Tibial nerve (tissue), 4 donors: ENCODE results near the gene XAGE5. TPM values are rescaled to one million over a fixed set of nuclear protein-coding genes. Genes with fewer than 3 reads are reported as not detected.
"Not testable (repeated sequence)": the region's sequence is repeated elsewhere in the genome, so short reads cannot be mapped to it uniquely, and the experiment has no call there.

ENCODE experiments used
- DNase-seq, 2 donors: peaks; one replicate each; pipeline ENCODE4 v3.0.0-alpha.2; 2019; ENCODE audit warnings: low spot score in 2 of 2
- H3K27ac ChIP-seq, 4 donors: fragments of 200-600 bp; sonication (generic) in 3 of 4; one replicate each; pipeline ENCODE4 v1.5.1; 2017 to 2019; ENCODE audit warnings: mild to moderate bottlenecking in 1 of 4
- H3K27me3 ChIP-seq, 2 donors: fragments of 200-600 bp; sonication (generic) in 1 of 2; one replicate each; pipeline versions ENCODE4 v1.5.1 to v1.6.0; 2017 to 2019
- H3K36me3 ChIP-seq, 3 donors: fragments of 200-600 bp; sonication (generic); one replicate each; pipeline ENCODE4 v1.5.1; 2018 to 2019
- H3K4me1 ChIP-seq, 4 donors: fragments of 200-600 bp; sonication (generic) in 3 of 4; one replicate each; pipeline ENCODE4 v1.5.1; 2017 to 2019
- H3K4me3 ChIP-seq, 4 donors: fragments of 200-600 bp; sonication (generic) in 3 of 4; one replicate each; pipeline ENCODE4 v1.5.1; 2017 to 2019; ENCODE audit warnings: mild to moderate bottlenecking in 1 of 4, moderate library complexity in 1 of 4
- H3K9me3 ChIP-seq, 4 donors: fragments of 200-600 bp; sonication (generic) in 3 of 4; one replicate each; pipeline ENCODE4 v1.5.1; 2017 to 2019
- EP300 ChIP-seq, 2 donors: sonication (generic); formaldehyde crosslinking; IDR thresholded peaks; one replicate each; pipeline ENCODE4 v1.6.1; 2017; ENCODE audit warnings: antibody characterized with exemption in 2 of 2, mild to moderate bottlenecking in 1 of 2
- POLR2A ChIP-seq, 2 donors: fragments of 450-650 bp; IDR thresholded peaks; one replicate each; pipeline ENCODE4 v1.6.1; 2017; ENCODE audit warnings: antibody characterized with exemption in 2 of 2, mild to moderate bottlenecking in 2 of 2, moderate library complexity in 2 of 2
- WGBS, 2 donors: methylation state at CpG; one replicate each; pipeline ENCODE4 v1.1.5; 2018; 5-methylcytosine and 5-hydroxymethylcytosine counted together
- total RNA-seq, 4 donors: library from RNA; depleted of rRNA; stranded (reverse); fragments of >200 nt; gene quantifications; one replicate each; pipeline ENCODE4 v1.1.0, GENCODE V29; 2016
- TF ChIP-seq, protein P1 (sequence below), 5 experiments: fragments of 200-600 bp in 3 of 5; fragments of 450-650 bp in 2 of 5; sonication (generic) in 3 of 5; IDR thresholded peaks; one replicate each; pipeline ENCODE4 v1.5.1; 2016 to 2019; ENCODE audit warnings: antibody characterized with exemption in 5 of 5, mild to moderate bottlenecking in 3 of 5, moderate library complexity in 2 of 5

Gene XAGE5, protein sequence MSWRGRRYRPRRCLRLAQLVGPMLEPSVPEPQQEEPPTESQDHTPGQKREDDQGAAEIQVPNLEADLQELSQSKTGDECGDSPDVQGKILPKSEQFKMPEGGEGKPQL
- total RNA-seq = not detected

DNA sequence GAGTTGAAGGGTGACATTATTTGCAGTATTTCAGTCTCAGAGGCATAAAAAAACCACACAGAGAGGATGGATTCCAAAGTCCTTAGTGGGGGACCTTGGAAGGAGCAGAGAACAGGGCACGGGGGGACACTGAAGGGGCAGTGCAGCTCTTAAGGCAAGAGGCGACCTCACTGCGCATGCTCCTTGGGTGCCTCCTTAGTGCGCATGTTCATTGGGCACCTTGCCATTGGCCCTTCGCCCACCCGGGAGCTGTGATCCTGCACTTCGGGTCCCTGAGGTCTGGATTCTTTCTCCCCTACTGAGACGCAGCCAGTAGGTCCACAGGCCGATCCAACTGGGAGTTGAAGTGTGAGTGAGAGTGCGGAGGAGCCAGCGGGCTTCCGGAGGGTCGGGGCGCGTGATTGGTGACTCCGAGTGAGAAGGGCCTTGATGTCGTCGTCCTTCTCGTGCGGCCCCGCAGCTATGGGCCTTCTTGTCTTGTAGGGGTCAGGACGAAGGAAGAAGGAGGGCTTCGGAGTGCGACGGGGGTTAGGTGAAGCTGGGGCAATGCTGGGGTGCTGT lies at the start of gene XAGE5:
Gene XAGE5 (plus strand): TSS at position 223 of the 561 bp plus-strand sequence. CDS start 1,280 bp downstream, outside the sequence.
- TF ChIP-seq POLR2A (IDR thresholded peaks at IDR 0.05) (no peak), EP300 (IDR thresholded peaks at IDR 0.05) (no peak)
- TF ChIP-seq, protein P1, sequence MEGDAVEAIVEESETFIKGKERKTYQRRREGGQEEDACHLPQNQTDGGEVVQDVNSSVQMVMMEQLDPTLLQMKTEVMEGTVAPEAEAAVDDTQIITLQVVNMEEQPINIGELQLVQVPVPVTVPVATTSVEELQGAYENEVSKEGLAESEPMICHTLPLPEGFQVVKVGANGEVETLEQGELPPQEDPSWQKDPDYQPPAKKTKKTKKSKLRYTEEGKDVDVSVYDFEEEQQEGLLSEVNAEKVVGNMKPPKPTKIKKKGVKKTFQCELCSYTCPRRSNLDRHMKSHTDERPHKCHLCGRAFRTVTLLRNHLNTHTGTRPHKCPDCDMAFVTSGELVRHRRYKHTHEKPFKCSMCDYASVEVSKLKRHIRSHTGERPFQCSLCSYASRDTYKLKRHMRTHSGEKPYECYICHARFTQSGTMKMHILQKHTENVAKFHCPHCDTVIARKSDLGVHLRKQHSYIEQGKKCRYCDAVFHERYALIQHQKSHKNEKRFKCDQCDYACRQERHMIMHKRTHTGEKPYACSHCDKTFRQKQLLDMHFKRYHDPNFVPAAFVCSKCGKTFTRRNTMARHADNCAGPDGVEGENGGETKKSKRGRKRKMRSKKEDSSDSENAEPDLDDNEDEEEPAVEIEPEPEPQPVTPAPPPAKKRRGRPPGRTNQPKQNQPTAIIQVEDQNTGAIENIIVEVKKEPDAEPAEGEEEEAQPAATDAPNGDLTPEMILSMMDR (IDR thresholded peaks at IDR 0.05) = no peak
- H3K4me1 ChIP-seq = no peaks in the 10 kb centered on the region
- no peak within 1 kb of the TSS for H3K4me3 ChIP-seq
- H3K27ac ChIP-seq = no peak within 1 kb of the TSS
- no peak for DNase-seq
- peaks cover 0 to 9% of the 10 kb centered on the region in 2 donors for H3K27me3 ChIP-seq
- no peaks in the 10 kb centered on the region for H3K36me3 ChIP-seq
- 85 to 92% methylated on average over 23 to 25 of the region's 25 CpGs for WGBS, 2 donors
- no peaks in the 10 kb centered on the region for H3K9me3 ChIP-seq

DNA sequence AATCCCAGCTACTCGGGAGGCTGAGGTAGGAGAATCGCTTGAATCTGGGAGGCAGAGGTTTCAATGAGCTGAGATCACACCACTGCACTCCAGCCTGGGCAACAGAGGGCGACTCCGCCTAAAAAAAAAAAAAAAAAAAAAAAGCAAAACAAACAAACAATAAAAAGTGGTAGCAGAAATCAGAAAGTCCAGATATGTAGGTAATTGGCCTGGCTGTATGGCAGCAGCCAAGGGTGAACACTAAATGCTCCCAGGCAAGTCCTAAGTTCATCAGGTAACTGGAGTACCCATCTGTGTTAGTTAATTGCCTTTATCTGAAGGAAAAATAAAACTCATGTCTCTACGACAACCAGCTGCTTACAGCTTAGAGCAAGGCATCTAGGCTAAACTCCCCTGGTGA lies 45.1 kb upstream of the XAGE5 start:
- not testable (repeated sequence) for H3K4me1 ChIP-seq, DNase-seq, H3K36me3 ChIP-seq, H3K4me3 ChIP-seq, H3K9me3 ChIP-seq, H3K27me3 ChIP-seq, H3K27ac ChIP-seq
- WGBS, 2 donors = 73 to 77% methylated on average over 4 to 5 of the region's 5 CpGs

DNA sequence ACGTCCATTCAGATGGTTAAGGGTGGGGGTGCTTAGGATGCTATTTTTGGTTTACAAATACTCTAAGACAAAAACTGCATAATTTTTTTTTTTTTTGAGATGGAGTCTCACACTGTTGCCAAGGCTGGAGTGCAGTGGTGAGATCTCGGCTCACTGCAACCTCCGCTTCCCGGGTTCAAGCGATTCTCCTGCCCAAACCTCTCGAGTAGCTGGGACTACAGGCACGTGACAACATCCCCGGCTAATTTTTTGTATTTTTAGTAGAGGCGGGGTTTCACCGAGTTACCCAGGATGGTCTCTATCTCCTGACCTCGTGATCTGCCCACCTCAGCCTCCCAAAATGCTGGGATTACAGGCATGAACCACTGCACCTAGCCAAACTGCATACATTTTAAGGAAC lies 37.6 kb upstream of the XAGE5 start:
- H3K27me3 ChIP-seq, H3K9me3 ChIP-seq, H3K36me3 ChIP-seq, H3K4me1 ChIP-seq, H3K4me3 ChIP-seq, H3K27ac ChIP-seq, DNase-seq: not testable (repeated sequence)
- WGBS, 2 donors = 78 to 82% methylated on average over 7 to 10 of the region's 11 CpGs

DNA sequence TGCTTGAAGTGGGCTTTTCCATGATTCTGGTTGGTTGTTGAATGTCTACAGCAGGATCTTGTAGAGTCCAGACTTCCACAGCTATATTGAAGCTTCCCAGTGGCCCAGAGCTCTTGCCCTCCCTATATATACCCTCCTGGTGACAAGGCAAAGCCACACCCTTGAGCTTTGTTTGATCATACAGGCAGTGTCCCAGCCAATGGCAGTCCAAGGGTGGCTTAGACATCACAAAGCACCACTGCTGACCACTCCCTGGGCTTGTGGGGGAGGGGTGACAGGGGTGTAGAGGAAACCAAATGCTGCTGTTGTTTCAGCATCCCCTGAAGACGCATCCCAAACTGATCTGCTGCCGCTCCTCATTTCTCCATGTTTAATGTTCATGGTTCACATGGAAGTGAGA lies 13.8 kb upstream of the XAGE5 start, which contains the start of gene SPANXN5:
Gene SPANXN5 (minus strand): TSS at position 101 of the 400 bp plus-strand sequence. CDS start 79 bp downstream, at position 22.
- not testable (repeated sequence) for H3K36me3 ChIP-seq, H3K9me3 ChIP-seq, H3K4me1 ChIP-seq, H3K27ac ChIP-seq, H3K4me3 ChIP-seq, DNase-seq
- H3K27me3 ChIP-seq = peaks cover 0 to 26% of the 10 kb centered on the region in 2 donors
- WGBS, 2 donors = 82 to 96% methylated on average over 2 of the region's 2 CpGs

DNA sequence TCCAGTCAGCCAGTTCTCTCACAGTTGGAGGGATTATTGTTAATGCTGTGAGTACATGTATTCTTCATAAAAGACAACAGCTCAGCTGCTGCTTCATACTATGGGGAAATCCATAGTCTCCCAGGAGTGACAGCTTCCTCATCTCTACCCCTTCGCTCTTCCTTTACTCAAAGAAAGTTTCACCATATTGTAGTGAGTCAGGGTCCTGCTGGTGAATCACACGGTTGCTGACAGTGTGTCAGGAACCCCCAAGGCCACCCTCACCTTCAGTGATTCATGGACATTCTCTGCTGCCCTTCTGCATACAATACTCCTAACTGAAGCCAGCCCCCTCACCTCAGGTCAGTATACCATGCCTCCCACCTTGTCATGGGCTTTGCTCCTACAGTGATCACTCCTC lies 6.2 kb upstream of the XAGE5 start:
- H3K4me1 ChIP-seq, H3K27ac ChIP-seq, DNase-seq, H3K36me3 ChIP-seq, H3K9me3 ChIP-seq, H3K4me3 ChIP-seq: not testable (repeated sequence)
- WGBS, 2 donors = 45 to 88% methylated on average over 2 of the region's 2 CpGs
- H3K27me3 ChIP-seq = peaks cover 0 to 13% of the 10 kb centered on the region in 2 donors

DNA sequence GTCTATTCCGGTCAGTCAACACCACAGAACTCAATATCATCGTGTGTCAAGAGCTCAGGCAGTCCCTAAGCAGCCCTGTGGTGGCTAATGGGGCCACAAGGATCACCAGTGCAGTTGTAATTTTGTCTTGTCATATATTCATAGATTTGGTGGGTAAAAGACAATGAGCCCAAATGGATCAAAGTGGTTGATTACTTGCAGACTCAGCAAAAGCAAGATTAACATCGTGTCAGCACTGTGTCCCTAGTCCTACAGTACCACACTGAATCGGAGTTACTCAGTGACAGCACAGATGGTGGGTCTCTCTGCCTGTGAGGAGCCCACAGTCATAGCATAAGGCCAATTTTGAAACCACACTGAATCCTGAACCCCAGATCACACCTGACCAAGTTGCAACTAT lies 8.7 kb downstream of the XAGE5 start:
- 69 to 86% methylated on average over 3 to 4 of the region's 4 CpGs for WGBS, 2 donors
- H3K27ac ChIP-seq = no peak overlapping the region
- H3K4me3 ChIP-seq = no peak overlapping the region
- no peak for DNase-seq
- no peaks in the 10 kb centered on the region for H3K36me3 ChIP-seq
- TF ChIP-seq EP300 (IDR thresholded peaks at IDR 0.05) = no peak
- no peak for TF ChIP-seq POLR2A (IDR thresholded peaks at IDR 0.05)
- TF ChIP-seq, protein P1 (IDR thresholded peaks at IDR 0.05) = no peak
- peaks cover 0 to 15% of the 10 kb centered on the region in 2 donors for H3K27me3 ChIP-seq
- H3K4me1 ChIP-seq = no peaks in the 10 kb centered on the region
- no peaks in the 10 kb centered on the region for H3K9me3 ChIP-seq

DNA sequence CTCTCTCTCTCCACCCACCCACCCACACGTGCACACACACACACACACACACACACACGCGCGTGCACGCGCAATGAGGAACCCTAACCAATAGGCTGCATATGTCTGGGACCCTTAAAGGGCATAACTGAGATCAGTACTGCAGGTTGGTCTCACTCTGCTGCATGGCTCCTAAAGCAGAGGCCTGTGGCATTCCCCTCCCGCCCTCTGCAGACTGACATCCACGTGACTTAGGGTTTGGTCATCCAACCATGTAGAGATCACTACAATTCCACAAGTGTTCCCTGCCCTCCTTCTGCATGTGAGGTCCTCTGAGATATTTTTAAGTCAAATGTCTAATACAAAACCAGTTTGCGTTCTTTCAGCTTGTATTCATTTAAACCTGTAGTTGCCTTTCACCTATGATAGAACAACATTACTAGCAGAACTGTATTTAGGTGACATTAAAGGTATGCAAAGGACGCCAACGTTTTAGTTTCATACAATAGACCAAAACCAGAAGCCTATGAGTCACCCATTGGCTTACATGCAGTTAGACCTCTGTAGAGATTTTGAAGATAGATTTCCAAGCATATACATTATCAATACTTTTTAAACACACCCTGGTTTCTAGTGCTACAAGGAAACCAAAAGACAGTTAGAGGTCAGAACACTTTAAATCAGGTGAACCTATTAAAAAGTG lies 10.1 kb downstream of the XAGE5 start:
- no peak overlapping the region for H3K27ac ChIP-seq
- peaks cover 0 to 15% of the 10 kb centered on the region in 2 donors for H3K27me3 ChIP-seq
- DNase-seq = no peak
- no peaks in the 10 kb centered on the region for H3K36me3 ChIP-seq
- TF ChIP-seq, protein P1 (IDR thresholded peaks at IDR 0.05) = no peak
- no peak for TF ChIP-seq POLR2A (IDR thresholded peaks at IDR 0.05)
- no peak overlapping the region for H3K4me3 ChIP-seq
- WGBS, 2 donors = 75 to 84% methylated on average over 11 of the region's 11 CpGs
- no peaks in the 10 kb centered on the region for H3K9me3 ChIP-seq
- H3K4me1 ChIP-seq = no peaks in the 10 kb centered on the region
